ENCODE data around the gene DND1. TPM values are rescaled to one million over a fixed set of nuclear protein-coding genes. Genes with fewer than 3 reads are reported as not detected.

Gene DND1
- total and polyA plus RNA-seq, 4 donors, result 0.29 to 0.92 (median 0.37) TPM; not detected in 1

- peaks cover under 1 to 22% (median 18%) of the 10 kb centered on the region in 4 donors for H3K36me3 ChIP-seq (ENCODE audit: control insufficient read depth in 4 of 4, insufficient read depth in 3 of 4, low read depth in 1 of 4, low read length in 3 of 4)
Observed at GRCh38 chr5:140690376-140690932, 17.1 kb upstream of the DND1 start.

More at GRCh38 chr5:140690376-140690932, 17.1 kb upstream of the DND1 start:
- H3K9me3 ChIP-seq (ENCODE audit: control insufficient read depth in 4 of 4, low read length in 3 of 4), result no peaks in the 10 kb centered on the region
- peak overlapping the region; percentile 65 to 71 for H3K27ac ChIP-seq (ENCODE audit: low read depth in 1 of 2, low read length in 2 of 2)
- peak overlapping the region; percentile 71 to 74 for H3K9ac ChIP-seq (ENCODE audit: low read depth in 1 of 2, low read length in 2 of 2)
- H3K4me1 ChIP-seq (ENCODE audit: control insufficient read depth in 4 of 4, insufficient read depth in 4 of 4, low read length in 3 of 4), result peaks cover 6 to 23% (median 17%) of the 10 kb centered on the region in 4 donors
- H3K4me3 ChIP-seq (ENCODE audit: low read depth in 1 of 3, low read length in 3 of 3), result peak overlapping the region; percentile 80 to 98 (median 83)
- no peaks in the 10 kb centered on the region for H3K27me3 ChIP-seq (ENCODE audit: control insufficient read depth in 4 of 4, insufficient read depth in 4 of 4, low read length in 3 of 4)
- 58% methylated on average over 8 of the region's 8 CpGs for WGBS
- DNase-seq (ENCODE audit: low spot score), result no peak
- TF ChIP-seq HNF4G (IDR thresholded peaks at IDR 0.05) (no peak), GABPA (IDR thresholded peaks at IDR 0.05 in 1 of 2, conservative IDR thresholded peaks at IDR 0.05 in 1 of 2) (no peak), JUND (IDR thresholded peaks at IDR 0.05) (no peak), ATF3 (IDR thresholded peaks at IDR 0.05) (no peak), REST (IDR thresholded peaks at IDR 0.05) (no peak), RXRA (IDR thresholded peaks at IDR 0.05) (no peak), MAX (IDR thresholded peaks at IDR 0.05) (no peak), RAD21 (IDR thresholded peaks at IDR 0.05) (no peak), EGR1 (IDR thresholded peaks at IDR 0.05; ENCODE audit: low read depth in 2 of 2) (no peak), NR2F2 (IDR thresholded peaks at IDR 0.05) (no peak), CTCF (IDR thresholded peaks at IDR 0.05; ENCODE audit: low read depth, low read length, missing input control) (no peak), ZBTB33 (IDR thresholded peaks at IDR 0.05) (no peak), YY1 (IDR thresholded peaks at IDR 0.05) (no peak), FOXA2 (IDR thresholded peaks at IDR 0.05) (no peak), HNF4A (conservative IDR thresholded peaks at IDR 0.05) (no peak), FOXA1 (IDR thresholded peaks at IDR 0.05) (no peak), SP1 (IDR thresholded peaks at IDR 0.05) (no peak), TAF1 (conservative IDR thresholded peaks at IDR 0.05) (no peak)

Measured in liver (tissue), 9 donors.